ENCODE results near the gene PLA2G15.
A peak's percentile ranks its signal among the peaks of the same experiment; 100 is the strongest.

The PLA2G15 gene

GRCh38 chr16:68233085-68233834, 11.9 kb upstream of the PLA2G15 start:
- DNase-seq (ENCODE audit: low spot score) = no peak

- DNase-seq (ENCODE audit: low spot score) = no peak
Measured at GRCh38 chr16:68233835-68234187, 11.4 kb upstream of the PLA2G15 start.

GRCh38 chr16:68234188-68235107, 10.7 kb upstream of the PLA2G15 start:
- peak; percentile 15 for DNase-seq (ENCODE audit: low spot score)

- peak; percentile 63 for DNase-seq (ENCODE audit: low spot score)
Measured at GRCh38 chr16:68235108-68235886, 9.9 kb upstream of the PLA2G15 start.

GRCh38 chr16:68235887-68236136, 9.4 kb upstream of the PLA2G15 start, which contains the start of gene ESRP2:
Gene ESRP2 (minus strand): TSS chr16:68236127. CDS start chr16:68236045, 82 bp downstream.
- DNase-seq (ENCODE audit: low spot score) = no peak

- DNase-seq (ENCODE audit: low spot score) = peak; percentile 87
Measured at GRCh38 chr16:68236137-68236825, 8.9 kb upstream of the PLA2G15 start.

- peak; percentile 35 for DNase-seq (ENCODE audit: low spot score)
Measured at GRCh38 chr16:68236826-68237242, 8.3 kb upstream of the PLA2G15 start.

- peak; percentile 98 for DNase-seq (ENCODE audit: low spot score)
Measured at GRCh38 chr16:68237243-68238028, 7.7 kb upstream of the PLA2G15 start.

- DNase-seq (ENCODE audit: low spot score) = no peak
Measured at GRCh38 chr16:68238029-68238345, 7.2 kb upstream of the PLA2G15 start.

GRCh38 chr16:68242085-68242484, 3.1 kb upstream of the PLA2G15 start:
- no peak for DNase-seq (ENCODE audit: low spot score)

GRCh38 chr16:68242926-68243858, 2.0 kb upstream of the PLA2G15 start:
- no peak for DNase-seq (ENCODE audit: low spot score)

GRCh38 chr16:68244481-68244902, 681 bp upstream of the PLA2G15 start:
- DNase-seq (ENCODE audit: low spot score) = no peak

- no peak for DNase-seq (ENCODE audit: low spot score)
Measured at GRCh38 chr16:68246121-68246520, 948 bp downstream of the PLA2G15 start.

- no peak for DNase-seq (ENCODE audit: low spot score)
Measured at GRCh38 chr16:68246666-68247065, 1.5 kb downstream of the PLA2G15 start.

GRCh38 chr16:68247400-68247799, 2.2 kb downstream of the PLA2G15 start:
- no peak for DNase-seq (ENCODE audit: low spot score)

GRCh38 chr16:68247932-68248331, 2.8 kb downstream of the PLA2G15 start:
- DNase-seq (ENCODE audit: low spot score) = no peak

GRCh38 chr16:68249371-68249770, 4.2 kb downstream of the PLA2G15 start:
- no peak for DNase-seq (ENCODE audit: low spot score)

GRCh38 chr16:68250951-68251350, 5.8 kb downstream of the PLA2G15 start:
- no peak for DNase-seq (ENCODE audit: low spot score)

GRCh38 chr16:68251832-68252231, 6.7 kb downstream of the PLA2G15 start:
- no peak for DNase-seq (ENCODE audit: low spot score)

- no peak for DNase-seq (ENCODE audit: low spot score)
Measured at GRCh38 chr16:68252383-68252782, 7.2 kb downstream of the PLA2G15 start.

Measured in SW480 (cell line).